Endothelial cell of hepatic sinusoid (primary cell): Measurements from ENCODE around the gene CNKSR3.

Experiments used
- in situ Hi-C: cut with HindIII; loops from 2 replicates; pipeline ENCODE4 v1.10.0; 2017; ENCODE audit warnings: low sequenced_read_pairs

The CNKSR3 gene

GRCh38 chr6:154484942-154485341 is 25.5 kb downstream of the CNKSR3 start:
- in situ Hi-C loops = no loop called here

- in situ Hi-C loops = no loop called here
Measured at GRCh38 chr6:154482858-154483257, 27.6 kb downstream of the CNKSR3 start.

GRCh38 chr6:154481521-154482013 is 28.9 kb downstream of the CNKSR3 start:
- in situ Hi-C loops = no loop called here

GRCh38 chr6:154479771-154480639 is 30.5 kb downstream of the CNKSR3 start:
- in situ Hi-C loops = no loop called here

- in situ Hi-C loops = no loop called here
Measured at GRCh38 chr6:154479351-154479769, 31.1 kb downstream of the CNKSR3 start.

- in situ Hi-C loops = no loop called here
Measured at GRCh38 chr6:154478701-154479060, 31.8 kb downstream of the CNKSR3 start.

- in situ Hi-C loops = no loop called here
Measured at GRCh38 chr6:154478021-154478700, 32.3 kb downstream of the CNKSR3 start.

- in situ Hi-C loops = no loop called here
Measured at GRCh38 chr6:154476494-154476893, 34.0 kb downstream of the CNKSR3 start.

GRCh38 chr6:154474648-154475428 is 35.6 kb downstream of the CNKSR3 start:
- in situ Hi-C loops = no loop called here

GRCh38 chr6:154473324-154473723 is 37.2 kb downstream of the CNKSR3 start:
- in situ Hi-C loops = no loop called here

GRCh38 chr6:154471609-154472362 is 38.7 kb downstream of the CNKSR3 start:
- in situ Hi-C loops = no loop called here

GRCh38 chr6:154469306-154469935 is 41.1 kb downstream of the CNKSR3 start:
- in situ Hi-C loops = no loop called here

- in situ Hi-C loops = no loop called here
Measured at GRCh38 chr6:154468760-154469159, 41.7 kb downstream of the CNKSR3 start.

GRCh38 chr6:154466971-154467679 is 43.4 kb downstream of the CNKSR3 start:
- in situ Hi-C loops = no loop called here

- in situ Hi-C loops = no loop called here
Measured at GRCh38 chr6:154466139-154466538, 44.3 kb downstream of the CNKSR3 start.

GRCh38 chr6:154463573-154464419 is 46.7 kb downstream of the CNKSR3 start:
- in situ Hi-C loops = no loop called here

GRCh38 chr6:154462425-154462824 is 48.1 kb downstream of the CNKSR3 start:
- in situ Hi-C loops = no loop called here

- in situ Hi-C loops = no loop called here
Measured at GRCh38 chr6:154461348-154461747, 49.1 kb downstream of the CNKSR3 start.
